Stomach (tissue), 9 donors: ENCODE measurements around the gene GNAT3. TPM values are rescaled to one million over a fixed set of nuclear protein-coding genes. Genes with fewer than 3 reads are reported as not detected.

Source experiments
- DNase-seq, 2 donors: peaks; one replicate each; pipeline versions ENCODE4 v3.0.0 to v3.0.0-alpha.2; 2013 to 2019
- H3K27ac ChIP-seq, 5 donors: fragments of 200-600 bp in 4 of 5; sonication (generic) in 4 of 5; one replicate each; pipeline ENCODE4 v1.5.1; 2013 to 2019; ENCODE audit warnings: mild to moderate bottlenecking in 1 of 5, moderate library complexity in 1 of 5
- H3K27me3 ChIP-seq, 3 donors: fragments of 200-600 bp; sonication (generic); one replicate each; pipeline ENCODE4 v1.5.1; 2017 to 2019; ENCODE audit warnings: mixed run types in 1 of 3
- H3K36me3 ChIP-seq, 4 donors: fragments of 200-600 bp; sonication (generic); 1 replicate in 3 of 4; 2 replicates in 1 of 4; pipeline ENCODE4 v1.5.1; 2016 to 2019
- H3K4me1 ChIP-seq, 4 donors: fragments of 200-600 bp; sonication (generic); one replicate each; pipeline ENCODE4 v1.5.1; 2016 to 2019
- H3K4me3 ChIP-seq, 4 donors: fragments of 200-600 bp; sonication (generic) in 3 of 4; one replicate each; pipeline ENCODE4 v1.5.1; 2016 to 2019; ENCODE audit warnings: mild to moderate bottlenecking in 1 of 4
- H3K9me3 ChIP-seq, 4 donors: fragments of 200-600 bp; sonication (generic); one replicate each; pipeline ENCODE4 v1.5.1; 2016 to 2019
- EP300 ChIP-seq: sonication (generic); formaldehyde crosslinking; IDR thresholded peaks from one replicate; pipeline ENCODE4 v1.6.1; 2017; ENCODE audit warnings: antibody characterized with exemption
- POLR2A ChIP-seq, 4 donors: fragments of 450-650 bp; IDR thresholded peaks; one replicate each; pipeline ENCODE4 v1.6.1; 2016; ENCODE audit warnings: antibody characterized with exemption in 4 of 4, control low read depth in 2 of 4, mild to moderate bottlenecking in 1 of 4, moderate library complexity in 1 of 4
- POLR2AphosphoS5 ChIP-seq, 3 donors: sonication (generic); formaldehyde crosslinking; IDR thresholded peaks; one replicate each; pipeline ENCODE4 v1.6.1; 2016; ENCODE audit warnings: antibody characterized with exemption in 3 of 3
- WGBS, 5 donors: extraction: QIAGEN DNeasy Blood & Tissue Kit in 3 of 5; methylation state at CpG; one replicate each; pipeline versions ENCODE4 v1.1.5 to v1.1.7; 2013 to 2018; 5-methylcytosine and 5-hydroxymethylcytosine counted together
- intact Hi-C: fragments of 100-400 bp; cut with DNase I; formaldehyde crosslinking; loops from one replicate; pipeline ENCODE4 v1.15.1; 2023; ENCODE audit warnings: low total_unique reads
- polyA plus RNA-seq, 3 donors: library from polyadenylated mRNA; stranded (reverse); fragments of 200-250 nt; gene quantifications; one replicate each; pipeline ENCODE4 v1.2.3, GENCODE V29; 2013
- total RNA-seq, 5 donors: library from RNA; depleted of rRNA; stranded (reverse); fragments of >200 nt; gene quantifications; one replicate each; pipeline versions ENCODE4 v1.1.0 to v1.2.3, GENCODE V29; 2014 to 2016
- TF ChIP-seq, protein P1 (sequence below), 7 experiments: fragments of 450-650 bp in 4 of 7; fragments of 200-600 bp in 3 of 7; sonication (generic) in 3 of 7; IDR thresholded peaks; one replicate each; pipeline ENCODE4 v1.5.1; 2016 to 2019; ENCODE audit warnings: antibody characterized with exemption in 7 of 7, control low read depth in 2 of 7, mild to moderate bottlenecking in 1 of 7
- donor health status: healthy with polysubstance abuse.
- donor health status: Bipolar disorder and iron deficiency.
- donor health status: healthy.

GNAT3 gene
- total and polyA plus RNA-seq, 8 donors, result not detected

DNA sequence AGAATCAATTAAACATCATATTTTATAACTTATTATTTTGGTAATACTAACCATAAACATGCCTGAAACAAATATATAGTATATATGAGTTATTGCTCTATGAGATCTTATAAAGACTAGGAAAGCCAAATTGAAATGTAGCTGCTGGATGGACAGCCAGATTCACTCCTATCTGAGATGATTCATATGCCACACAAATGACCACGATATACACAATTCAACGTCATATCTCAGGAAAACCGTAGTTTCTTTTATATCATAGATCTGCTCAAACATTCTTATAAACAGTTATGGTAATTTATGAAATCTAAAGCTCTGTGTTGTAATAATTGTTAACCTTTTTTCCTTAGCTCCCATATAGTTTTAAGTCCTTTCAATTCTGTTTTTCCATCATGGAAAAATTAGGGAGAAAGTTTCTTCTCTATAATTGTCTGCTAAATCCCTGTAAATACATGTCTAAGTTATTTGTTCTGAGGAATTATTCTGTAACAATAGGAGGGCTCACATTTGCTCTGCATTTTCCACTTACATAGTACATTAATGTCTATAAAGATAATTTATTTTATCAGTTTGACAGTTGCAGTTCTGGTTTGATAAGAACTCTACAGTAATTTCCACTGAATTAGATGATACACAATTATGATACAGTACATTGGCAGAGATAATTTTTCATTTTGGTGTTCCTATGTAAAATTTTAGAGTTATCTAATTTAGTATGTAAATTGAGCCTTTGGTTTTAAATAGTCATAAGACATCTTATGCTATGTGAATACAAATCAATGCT is 42.7 kb downstream of the GNAT3 start:
- intact Hi-C loops, result no loop called here
- Histone ChIP-seq H3K9me3 (no peaks in the 10 kb centered on the region), H3K27me3 (no peaks in the 10 kb centered on the region), H3K4me3 (no peak overlapping the region), H3K36me3 (no peaks in the 10 kb centered on the region), H3K27ac (no peak overlapping the region), H3K4me1 (peaks cover 0 to 10% (median 7%) of the 10 kb centered on the region in 4 donors)
- no peak for TF ChIP-seq EP300
- TF ChIP-seq POLR2AphosphoS5 (IDR thresholded peaks at IDR 0.05), result no peak
- no peak for TF ChIP-seq POLR2A (IDR thresholded peaks at IDR 0.05)
- TF ChIP-seq, protein P1, sequence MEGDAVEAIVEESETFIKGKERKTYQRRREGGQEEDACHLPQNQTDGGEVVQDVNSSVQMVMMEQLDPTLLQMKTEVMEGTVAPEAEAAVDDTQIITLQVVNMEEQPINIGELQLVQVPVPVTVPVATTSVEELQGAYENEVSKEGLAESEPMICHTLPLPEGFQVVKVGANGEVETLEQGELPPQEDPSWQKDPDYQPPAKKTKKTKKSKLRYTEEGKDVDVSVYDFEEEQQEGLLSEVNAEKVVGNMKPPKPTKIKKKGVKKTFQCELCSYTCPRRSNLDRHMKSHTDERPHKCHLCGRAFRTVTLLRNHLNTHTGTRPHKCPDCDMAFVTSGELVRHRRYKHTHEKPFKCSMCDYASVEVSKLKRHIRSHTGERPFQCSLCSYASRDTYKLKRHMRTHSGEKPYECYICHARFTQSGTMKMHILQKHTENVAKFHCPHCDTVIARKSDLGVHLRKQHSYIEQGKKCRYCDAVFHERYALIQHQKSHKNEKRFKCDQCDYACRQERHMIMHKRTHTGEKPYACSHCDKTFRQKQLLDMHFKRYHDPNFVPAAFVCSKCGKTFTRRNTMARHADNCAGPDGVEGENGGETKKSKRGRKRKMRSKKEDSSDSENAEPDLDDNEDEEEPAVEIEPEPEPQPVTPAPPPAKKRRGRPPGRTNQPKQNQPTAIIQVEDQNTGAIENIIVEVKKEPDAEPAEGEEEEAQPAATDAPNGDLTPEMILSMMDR (IDR thresholded peaks at IDR 0.05), result no peak
- no peak for DNase-seq
- 23 to 65% (median 50%) methylated on average over 3 of the region's 3 CpGs for WGBS, 5 donors

DNA sequence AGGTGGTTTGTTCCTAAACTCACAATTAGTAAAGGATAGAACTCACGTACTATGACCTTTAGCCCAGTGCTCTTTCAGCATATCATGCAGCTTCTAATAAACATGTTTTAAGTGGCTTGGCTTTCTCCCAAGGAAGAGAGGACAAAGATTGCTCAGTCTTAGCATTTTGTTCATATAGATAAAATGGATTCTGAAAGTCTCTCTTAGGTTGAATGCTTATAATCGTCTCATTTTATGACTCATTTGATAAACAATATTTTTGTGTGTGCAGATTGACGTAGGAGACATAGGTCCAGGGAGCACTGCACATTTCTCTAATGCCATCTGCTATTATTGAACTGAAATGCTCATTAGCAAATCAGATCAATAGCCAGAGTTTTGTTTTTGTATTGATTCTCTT is 44.8 kb downstream of the GNAT3 start:
- WGBS, 5 donors, result 18 to 38% (median 22%) methylated on average over 3 of the region's 3 CpGs
- DNase-seq, result peak in 1 of 2 donors; percentile 50
- Histone ChIP-seq H3K27me3 (no peaks in the 10 kb centered on the region), H3K27ac (no peak overlapping the region), H3K9me3 (no peaks in the 10 kb centered on the region), H3K36me3 (no peaks in the 10 kb centered on the region), H3K4me3 (no peak overlapping the region), H3K4me1 (peaks cover 0 to 10% (median 4%) of the 10 kb centered on the region in 4 donors)
- no peak for TF ChIP-seq POLR2A (IDR thresholded peaks at IDR 0.05)
- intact Hi-C loops, result no loop called here

DNA sequence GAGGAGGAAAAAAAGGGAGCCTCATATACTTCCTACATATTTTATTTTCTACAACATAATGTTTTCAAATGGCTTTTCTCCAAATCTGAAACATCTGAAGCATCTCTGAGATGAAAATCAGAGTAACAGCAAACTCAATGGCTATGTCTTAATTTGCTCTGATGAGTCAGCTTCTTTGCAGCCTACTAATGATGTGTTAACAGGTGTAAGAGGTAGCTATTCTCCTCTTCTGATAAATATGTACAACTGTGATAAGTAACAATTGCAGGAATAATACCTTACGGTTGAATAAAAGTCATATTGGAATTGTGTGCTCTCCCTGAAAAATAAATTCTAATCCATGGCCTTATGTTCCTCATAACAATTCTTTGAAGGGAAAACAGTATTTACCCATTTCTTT is 45.2 kb downstream of the GNAT3 start:
- intact Hi-C loops, result no loop called here
- Histone ChIP-seq H3K4me3 (no peak overlapping the region), H3K27me3 (no peaks in the 10 kb centered on the region), H3K27ac (no peak overlapping the region), H3K9me3 (no peaks in the 10 kb centered on the region), H3K4me1 (peaks cover 0 to 10% (median 4%) of the 10 kb centered on the region in 4 donors), H3K36me3 (no peaks in the 10 kb centered on the region)
- WGBS, 5 donors, result 42 to 67% (median 58%) methylated on average over 1 of the region's 1 CpG
- TF ChIP-seq EP300 (no peak), POLR2A (IDR thresholded peaks at IDR 0.05) (no peak), POLR2AphosphoS5 (IDR thresholded peaks at IDR 0.05) (no peak)
- TF ChIP-seq, protein P1 (IDR thresholded peaks at IDR 0.05), result no peak
- DNase-seq, result no peak

DNA sequence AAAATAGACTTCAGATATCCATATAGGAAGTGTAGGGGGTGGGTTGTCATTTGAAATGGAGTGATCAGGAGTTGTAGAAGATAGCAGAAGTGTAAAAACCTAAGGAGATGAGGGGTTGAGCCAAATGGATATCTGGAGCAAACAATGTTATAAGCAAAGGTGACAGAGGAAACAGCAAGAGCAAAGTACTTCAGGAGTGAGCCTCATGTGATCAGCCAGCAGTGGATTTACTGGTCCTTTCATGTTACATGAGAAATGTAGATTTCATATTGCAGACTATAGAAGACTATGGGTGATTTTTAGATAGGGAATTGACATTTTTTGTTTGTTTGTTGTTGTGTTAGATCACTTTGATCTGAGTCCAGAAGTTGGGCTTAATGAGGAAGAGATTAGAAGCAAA is 47.7 kb downstream of the GNAT3 start:
- Histone ChIP-seq H3K4me3 (no peak overlapping the region), H3K9me3 (no peaks in the 10 kb centered on the region), H3K27ac (no peak overlapping the region), H3K4me1 (peaks cover 0 to 10% (median 4%) of the 10 kb centered on the region in 4 donors), H3K36me3 (no peaks in the 10 kb centered on the region), H3K27me3 (no peaks in the 10 kb centered on the region)
- no peak for DNase-seq
- TF ChIP-seq POLR2A (IDR thresholded peaks at IDR 0.05) (no peak), POLR2AphosphoS5 (IDR thresholded peaks at IDR 0.05) (no peak), EP300 (no peak)
- TF ChIP-seq, protein P1 (IDR thresholded peaks at IDR 0.05), result no peak
- intact Hi-C loops, result no loop called here

DNA sequence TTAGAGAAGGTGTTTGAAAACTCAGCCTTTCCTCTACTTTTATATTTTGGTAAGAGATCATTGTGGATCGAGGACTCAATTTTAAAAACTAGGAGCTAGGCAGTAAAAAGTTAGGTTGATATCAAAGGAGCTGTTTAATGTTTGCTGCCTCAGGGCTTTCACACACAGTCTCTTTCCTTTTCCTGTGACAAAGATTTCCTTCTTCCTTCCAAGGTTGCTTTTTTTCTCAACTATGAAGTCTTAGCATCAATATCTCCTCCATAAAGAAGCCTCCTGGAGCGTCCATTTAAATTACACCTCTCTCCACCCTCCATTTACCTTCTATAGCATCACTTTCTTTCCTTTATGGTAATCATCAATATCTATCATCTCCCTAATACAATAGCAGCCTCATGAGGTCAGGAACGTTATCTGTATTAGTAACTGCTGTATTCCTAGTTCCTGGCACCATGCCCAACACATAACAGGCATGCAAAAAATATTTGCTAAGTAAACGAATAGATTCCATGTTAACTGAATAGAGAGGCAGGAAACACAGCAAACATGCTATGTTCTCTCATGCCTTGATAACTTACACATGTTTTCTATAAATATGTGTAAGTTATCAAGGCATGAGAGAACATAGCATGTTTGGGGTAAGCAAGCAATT is 48.5 kb downstream of the GNAT3 start:
- no peaks in the 10 kb centered on the region for H3K9me3 ChIP-seq
- DNase-seq, result no peak
- WGBS, 5 donors, result 41 to 65% (median 47%) methylated on average over 4 of the region's 4 CpGs
- intact Hi-C loops, result no loop called here
- H3K4me1 ChIP-seq, result peaks cover 0 to 10% (median 4%) of the 10 kb centered on the region in 4 donors
- TF ChIP-seq, protein P1 (IDR thresholded peaks at IDR 0.05), result no peak
- no peak for TF ChIP-seq POLR2AphosphoS5 (IDR thresholded peaks at IDR 0.05)
- no peak for TF ChIP-seq EP300
- no peak for TF ChIP-seq POLR2A (IDR thresholded peaks at IDR 0.05)
- no peaks in the 10 kb centered on the region for H3K27me3 ChIP-seq
- no peak overlapping the region for H3K27ac ChIP-seq
- no peaks in the 10 kb centered on the region for H3K36me3 ChIP-seq
- no peak overlapping the region for H3K4me3 ChIP-seq
